HG03066 (cell line): ENCODE results near the gene CPTP.
A peak's percentile ranks its signal among the peaks of the same experiment; 100 is the strongest.
"Not testable (repeated sequence)": the region's sequence is repeated elsewhere in the genome, so short reads cannot be mapped to it uniquely, and the experiment has no call there.

Source experiments
- ATAC-seq: cut with Tn5 transposase; IDR thresholded peaks from one replicate; pipeline ENCODE4 v1.9.1; 2021; ENCODE audit warnings: low read depth; ENCODE audit not compliant: unreplicated experiment

Gene CPTP

GRCh38 chr1:1359664-1360468, 35.3 kb downstream of the CPTP start:
- no peak for ATAC-seq

GRCh38 chr1:1360506-1361169, 36.0 kb downstream of the CPTP start:
- no peak for ATAC-seq

- ATAC-seq, result no peak
These were observed 36.8 kb downstream of the CPTP start for GRCh38 chr1:1361233-1361981.

- no peak for ATAC-seq
These were observed 37.4 kb downstream of the CPTP start for GRCh38 chr1:1361982-1362423.

GRCh38 chr1:1364266-1364665, 39.7 kb downstream of the CPTP start:
- ATAC-seq, result no peak

GRCh38 chr1:1365875-1366698, 41.5 kb downstream of the CPTP start:
- ATAC-seq, result no peak

- ATAC-seq, result no peak
These were observed 42.1 kb downstream of the CPTP start for GRCh38 chr1:1366699-1367066.

GRCh38 chr1:1367315-1367714, 42.7 kb downstream of the CPTP start:
- no peak for ATAC-seq

GRCh38 chr1:1370094-1370493, 45.5 kb downstream of the CPTP start:
- ATAC-seq, result not testable (repeated sequence)

GRCh38 chr1:1370771-1371300, 46.2 kb downstream of the CPTP start:
- ATAC-seq, result no peak

- no peak for ATAC-seq
These were observed 46.8 kb downstream of the CPTP start for GRCh38 chr1:1371364-1371745.

- ATAC-seq, result no peak
These were observed 47.4 kb downstream of the CPTP start for GRCh38 chr1:1371746-1372711.

GRCh38 chr1:1373051-1373814, 48.6 kb downstream of the CPTP start:
- ATAC-seq, result no peak

- ATAC-seq, result no peak
These were observed 49.4 kb downstream of the CPTP start for GRCh38 chr1:1373815-1374588.

GRCh38 chr1:1374589-1374928, 50.0 kb downstream of the CPTP start:
- ATAC-seq, result no peak

- ATAC-seq, result peak; percentile 87
These were observed 50.5 kb downstream of the CPTP start, which contains the start of gene AURKAIP1 for GRCh38 chr1:1374929-1375662. Gene AURKAIP1, minus strand, starts transcription at chr1:1375207. Its CDS starts 451 bp downstream, at chr1:1374756.
